Stimulated activated CD4-positive, alpha-beta T cell treated with anti-CD3 and anti-CD28 coated beads, Interleukin-1b, Interleukin-23, amount 100 ng/mL, for 24 hours (primary cell): Measurements from ENCODE around the gene PON3.

ENCODE experiments used
- DNase-seq, 4 experiments: peaks; one replicate each; pipeline ENCODE4 v3.0.0-alpha.2; 2020; ENCODE audit warnings: low read depth in 4 of 4, low spot score in 1 of 4

Gene PON3

DNA sequence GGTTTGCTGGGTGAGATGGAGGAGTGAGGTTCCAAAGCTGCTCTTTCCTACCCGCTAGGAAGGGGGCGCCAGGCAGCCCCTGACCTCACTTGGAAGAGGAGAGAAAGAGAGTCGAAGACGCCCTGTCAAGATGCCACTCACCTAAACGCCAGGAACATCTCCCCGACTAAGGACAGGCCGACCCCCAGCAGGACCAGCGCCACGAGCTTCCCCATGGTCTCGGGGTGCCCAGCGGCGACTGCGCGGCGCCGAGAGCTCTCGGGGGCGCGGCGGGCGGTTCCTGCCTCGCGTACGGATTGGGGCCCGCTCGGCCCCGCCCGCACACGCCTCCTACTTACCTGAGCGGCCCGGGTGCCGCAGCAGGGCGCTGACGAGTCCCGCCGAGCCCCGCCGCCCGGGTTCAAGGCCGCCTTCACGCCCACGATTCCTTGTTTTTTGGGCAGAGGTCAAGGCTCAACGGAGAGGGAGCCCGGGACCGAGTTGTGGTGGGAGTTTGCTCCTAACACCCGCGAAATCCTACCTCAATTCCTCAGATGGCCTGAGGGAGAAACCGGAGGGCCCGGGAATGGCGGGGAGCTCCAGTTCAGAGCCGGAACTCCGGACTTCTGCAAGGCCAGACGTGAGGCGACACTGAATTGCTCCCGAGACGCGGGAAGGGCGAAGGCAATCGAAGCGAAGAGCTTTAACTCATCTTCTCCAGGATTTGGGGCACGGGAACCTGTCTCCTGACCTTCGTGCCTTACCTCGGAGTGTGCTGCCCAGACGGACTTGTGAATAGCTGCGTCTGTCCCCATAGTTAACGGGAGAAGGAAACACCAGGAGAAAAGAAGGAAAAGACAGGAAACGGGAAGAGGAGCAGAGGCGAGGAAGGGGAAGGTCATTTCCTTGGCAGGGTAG, at the start of gene PON3:
Gene PON3 (minus strand): TSS at position 240 of the 897 bp plus-strand sequence. CDS start 25 bp downstream, at position 215.
- DNase-seq, result no peak

DNA sequence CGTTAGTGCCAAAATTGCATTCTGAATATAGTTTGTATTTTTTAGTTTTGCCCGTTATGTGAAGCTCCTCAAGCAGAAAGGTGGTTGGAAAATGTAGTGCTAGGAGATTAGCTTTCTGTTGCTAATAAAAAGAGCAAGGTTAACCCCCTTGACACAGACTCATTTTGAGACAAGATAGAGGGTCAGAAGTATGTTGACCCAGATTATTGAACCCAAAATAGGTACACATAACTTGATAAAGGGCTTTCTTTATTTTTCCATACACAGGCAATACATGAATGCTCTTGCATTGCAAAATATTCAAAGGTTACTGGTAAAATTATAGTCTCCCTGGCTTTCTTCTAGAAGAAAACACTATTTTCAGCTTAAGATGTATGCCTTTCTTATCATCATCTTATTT, 48.6 kb upstream of the PON3 start:
- no peak for DNase-seq

DNA sequence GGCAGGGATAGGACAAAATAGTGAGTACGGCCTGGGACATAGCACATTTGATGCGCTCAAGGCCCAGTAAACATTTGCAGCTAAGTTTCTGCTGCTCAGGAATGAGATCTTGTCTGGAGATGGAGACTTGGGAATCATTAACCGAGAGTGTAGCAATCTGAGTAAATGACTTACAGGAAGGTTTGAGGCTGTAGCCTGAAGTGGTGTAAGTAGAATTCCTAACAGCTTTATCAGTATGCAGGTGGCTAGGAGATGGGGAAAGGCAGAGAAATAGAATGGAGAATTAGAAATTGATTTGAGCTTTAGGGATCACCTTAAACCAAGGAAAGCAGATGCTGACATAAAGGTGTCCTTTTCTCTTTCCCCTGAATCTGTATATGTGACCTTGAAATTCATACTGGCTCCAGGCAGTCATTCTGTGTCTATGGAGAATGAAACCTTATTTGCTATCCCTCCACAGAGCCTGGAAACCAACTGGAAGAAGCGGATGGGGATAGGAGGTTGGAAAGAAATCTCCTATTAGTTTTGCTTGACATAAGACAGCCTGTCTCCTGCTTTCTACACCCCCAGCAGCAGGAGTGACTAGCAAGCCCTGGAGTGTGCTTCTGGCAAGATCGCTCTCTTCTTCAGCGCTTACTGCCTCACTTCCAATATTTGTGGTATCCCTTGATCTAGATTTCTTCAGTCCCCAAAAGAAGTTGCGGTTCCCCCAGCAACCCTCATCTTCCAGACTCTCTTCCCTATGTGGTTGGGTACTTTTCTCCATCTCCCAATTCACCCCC, 45.1 kb upstream of the PON3 start:
- no peak for DNase-seq

DNA sequence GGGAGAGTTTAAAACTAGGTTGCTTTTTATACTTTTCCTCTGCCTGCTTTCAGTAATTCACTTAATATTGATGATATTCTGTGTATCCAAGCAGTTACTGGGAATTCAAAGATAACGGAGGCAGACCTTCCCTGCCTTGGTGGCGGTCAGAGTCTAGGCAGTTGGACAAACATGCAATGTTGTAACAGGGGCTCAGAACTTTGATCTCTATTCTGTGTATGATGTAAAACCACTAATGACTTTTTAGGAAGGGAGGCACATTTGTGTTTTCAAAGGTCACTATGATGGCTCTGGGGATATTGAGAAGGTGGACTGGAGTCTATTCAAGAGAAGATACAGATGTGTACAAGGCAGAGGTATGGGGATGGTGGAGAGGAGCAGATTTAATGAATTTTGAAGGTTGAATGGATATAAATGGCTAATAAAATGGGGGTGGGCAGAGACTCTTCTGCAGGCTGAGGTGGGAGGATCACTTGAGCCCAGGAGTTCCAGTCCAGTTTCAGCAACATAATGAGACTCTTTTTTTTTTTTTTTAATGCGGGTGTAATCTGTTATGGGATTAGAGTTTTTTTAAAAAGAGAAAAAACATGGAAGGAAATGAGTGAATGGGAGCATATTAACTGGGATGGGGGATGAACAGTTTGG, 44.3 kb upstream of the PON3 start:
- DNase-seq, result no peak

DNA sequence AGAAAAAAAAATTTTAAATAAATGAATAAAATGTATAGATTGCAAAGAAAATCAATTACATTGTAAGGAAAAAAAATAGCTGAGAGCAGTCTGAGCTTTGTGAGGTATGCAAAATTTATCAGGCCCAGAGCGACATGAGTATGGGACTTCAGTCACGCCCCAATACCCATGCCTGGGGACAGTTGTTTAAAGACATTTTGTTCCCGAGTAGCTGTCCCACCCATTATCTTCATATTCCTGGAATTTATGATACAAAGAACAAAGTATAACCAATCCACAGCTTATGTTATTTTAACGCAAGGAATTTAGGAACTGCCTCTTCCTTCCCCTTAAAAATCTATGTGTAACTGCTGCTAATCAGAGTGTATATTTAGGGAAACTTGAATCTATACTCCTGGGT, 40.2 kb upstream of the PON3 start:
- DNase-seq, result no peak

DNA sequence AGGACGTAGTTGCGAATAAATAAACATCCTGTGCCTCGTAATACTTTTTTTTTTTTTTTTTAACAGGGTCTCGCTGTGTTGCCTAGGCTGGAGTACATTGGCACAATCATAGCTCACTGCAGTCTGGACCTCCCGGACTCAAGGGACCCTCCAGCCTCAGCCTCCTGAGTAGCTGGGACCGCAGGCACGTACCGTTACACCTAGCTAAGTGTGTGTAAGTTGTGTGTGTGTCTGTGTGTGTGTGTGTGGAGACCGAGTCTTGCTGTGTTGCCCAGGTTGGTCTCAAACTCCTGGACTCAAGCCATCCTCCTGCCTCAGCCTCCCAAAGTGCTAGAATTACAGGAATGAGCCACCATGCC, 39.2 kb upstream of the PON3 start:
- DNase-seq, result no peak

DNA sequence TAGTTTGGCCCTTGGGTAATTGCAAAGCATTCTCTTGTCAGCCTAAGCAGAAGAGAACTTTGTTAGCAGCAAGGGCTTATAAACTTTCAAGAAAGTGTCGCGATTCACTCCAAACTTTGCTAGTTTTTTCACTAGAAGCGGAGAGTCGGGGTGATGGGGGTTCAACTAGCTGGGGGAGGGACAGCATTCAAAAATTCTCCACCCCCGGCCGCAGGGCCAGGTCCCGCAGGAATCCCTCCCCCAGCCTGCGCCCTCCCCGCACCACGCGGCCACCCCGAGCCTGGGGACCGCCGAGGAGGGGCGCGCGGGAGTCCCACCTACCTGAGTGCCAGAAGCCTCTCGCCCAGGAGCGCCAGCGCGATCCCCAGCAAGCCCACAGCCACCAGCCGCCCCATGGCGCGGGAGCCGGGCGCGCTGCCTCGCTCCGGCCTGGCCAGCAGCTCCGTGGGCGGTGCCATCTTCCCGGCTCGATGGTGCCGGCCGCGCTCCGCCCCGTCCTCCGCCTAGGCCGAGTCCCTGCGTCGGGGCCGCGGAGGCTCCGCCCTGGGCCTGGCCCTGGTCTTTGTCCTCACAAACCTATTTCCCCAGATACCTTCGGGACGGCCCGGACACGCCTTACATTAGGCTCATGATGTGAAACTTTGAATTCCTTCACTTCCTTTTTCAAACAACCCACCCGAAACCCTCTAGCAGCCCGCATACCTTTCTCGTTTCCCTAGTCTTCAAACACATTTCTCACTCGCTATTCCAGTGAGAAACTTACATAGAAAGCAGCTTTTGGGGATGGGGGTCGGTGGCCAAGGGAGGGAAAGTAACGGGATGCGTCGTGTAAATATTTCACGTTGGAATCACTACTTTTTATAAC, 38.6 kb upstream of the PON3 start, which contains the start of gene PON2:
Gene PON2 (minus strand): TSS at position 472 of the 865 bp plus-strand sequence. CDS start 77 bp downstream, at position 395.
- peak in 2 of 4 experiments; percentile 4 to 31 for DNase-seq

DNA sequence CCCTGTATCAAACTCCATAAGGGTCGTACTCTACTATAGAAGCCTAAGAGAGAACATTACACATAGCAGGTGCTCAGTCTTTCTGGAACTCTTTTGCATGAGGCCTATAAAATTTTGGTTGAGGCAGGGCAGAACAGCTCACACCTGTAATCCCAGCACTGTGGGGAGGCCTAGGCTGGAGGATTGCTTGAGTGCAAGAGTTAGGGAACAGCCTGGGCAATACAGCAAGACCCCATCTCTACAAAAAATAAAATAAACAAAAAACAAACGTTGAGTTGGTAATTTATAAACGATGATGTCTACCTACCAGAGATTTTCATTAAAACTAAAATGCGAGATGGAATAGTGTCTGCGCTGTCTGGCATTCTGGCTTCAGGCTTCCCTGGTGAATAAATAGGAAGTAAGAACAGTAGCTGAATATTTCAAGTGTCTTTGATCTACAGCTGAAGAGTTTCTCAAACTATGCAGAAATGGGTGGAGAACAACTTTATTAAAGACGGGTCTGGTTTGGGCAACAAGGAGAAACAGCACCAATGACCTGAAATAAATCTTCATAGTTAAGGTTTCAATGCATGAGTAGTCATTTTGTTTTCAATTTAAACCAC, 37.9 kb upstream of the PON3 start:
- no peak for DNase-seq

DNA sequence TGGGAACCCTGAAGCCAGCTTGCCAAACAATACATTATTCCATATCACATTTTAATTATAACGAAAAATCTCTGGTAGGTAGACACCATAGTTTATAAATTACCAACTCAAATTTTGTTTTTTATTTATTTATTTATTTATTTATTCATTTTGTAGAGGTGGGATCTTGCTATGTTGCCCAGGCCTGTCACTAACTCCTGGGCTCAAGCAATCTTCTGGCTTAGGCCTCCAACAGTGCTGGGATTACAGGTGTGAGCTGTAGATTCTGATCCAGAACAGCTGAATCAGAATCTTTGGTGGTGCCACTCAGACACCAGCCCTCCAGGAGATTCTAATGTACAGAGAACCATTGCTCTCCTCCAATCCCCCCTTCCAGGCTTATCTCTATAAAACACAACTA, 37.0 kb upstream of the PON3 start:
- DNase-seq, result no peak

DNA sequence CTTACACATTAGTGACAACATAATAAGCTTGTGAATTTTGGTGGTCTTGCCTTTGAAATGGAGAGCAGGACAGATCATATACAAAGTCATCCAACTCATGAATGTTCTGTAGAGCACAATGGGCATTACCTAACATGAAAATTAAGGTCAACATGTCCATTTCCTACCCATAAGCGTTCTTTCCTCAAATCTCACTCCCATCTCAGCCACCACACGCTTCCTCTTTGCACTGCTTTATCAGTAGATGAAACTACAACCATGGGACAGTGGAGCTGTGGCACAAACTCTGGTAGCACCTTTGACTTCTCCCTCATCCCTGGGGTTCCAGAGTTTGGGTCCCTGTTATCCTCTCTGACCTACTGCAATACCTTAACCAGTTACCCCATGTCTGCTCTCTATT, 36.4 kb upstream of the PON3 start:
- no peak for DNase-seq

DNA sequence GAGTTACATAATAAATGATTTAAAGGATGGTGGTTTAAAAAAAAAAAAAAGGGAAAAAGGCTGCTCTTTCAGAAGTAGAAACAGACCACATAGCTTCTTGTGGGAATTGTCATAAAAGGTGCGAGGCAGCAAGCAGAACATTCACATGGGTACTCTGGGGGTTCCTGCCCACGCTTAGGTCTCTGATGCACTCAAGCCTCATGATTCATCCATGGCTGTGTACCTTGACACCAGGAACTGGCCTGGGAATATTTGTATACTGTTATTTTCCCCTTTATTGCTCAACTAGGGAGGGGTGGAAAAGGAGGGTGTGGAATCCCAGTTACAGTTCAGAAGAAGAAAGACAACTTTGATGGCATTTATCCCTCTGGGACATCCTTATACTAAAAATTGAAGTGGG, 34.7 kb upstream of the PON3 start:
- no peak for DNase-seq

DNA sequence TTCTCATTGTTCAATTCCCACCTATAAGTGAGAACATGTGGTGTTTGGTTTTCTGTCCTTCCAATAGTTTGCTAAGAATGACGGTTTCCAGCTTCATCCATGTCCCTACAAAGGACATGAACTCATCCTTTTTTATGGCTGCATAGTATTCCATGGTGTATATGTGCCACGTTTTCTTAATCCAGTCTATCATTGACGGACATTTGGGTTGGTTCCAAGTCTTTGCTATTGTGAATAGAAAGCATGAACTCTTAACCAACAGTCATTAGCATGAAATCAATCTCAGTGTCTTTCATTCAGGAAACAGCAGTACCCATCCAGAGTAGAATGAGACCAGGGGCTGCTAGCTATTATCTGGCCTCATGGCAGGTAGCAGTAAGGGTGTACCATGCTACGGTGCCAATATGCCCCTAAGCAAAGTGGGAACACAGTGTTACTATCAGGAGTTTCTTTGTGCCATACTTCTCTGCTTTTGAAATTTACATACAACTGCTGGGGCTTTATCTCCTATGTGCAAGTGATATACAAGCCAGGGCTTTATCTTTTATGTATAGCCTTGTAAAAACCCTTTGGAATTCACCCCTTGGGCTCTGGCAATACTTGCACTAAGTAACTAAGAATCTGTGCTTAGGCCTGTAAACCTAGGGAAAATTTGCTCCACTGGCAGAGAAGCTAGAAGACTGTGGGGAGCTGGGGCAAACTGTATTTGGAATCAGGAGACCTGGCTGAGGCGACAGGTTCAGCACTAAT, 33.2 kb upstream of the PON3 start:
- DNase-seq, result no peak

DNA sequence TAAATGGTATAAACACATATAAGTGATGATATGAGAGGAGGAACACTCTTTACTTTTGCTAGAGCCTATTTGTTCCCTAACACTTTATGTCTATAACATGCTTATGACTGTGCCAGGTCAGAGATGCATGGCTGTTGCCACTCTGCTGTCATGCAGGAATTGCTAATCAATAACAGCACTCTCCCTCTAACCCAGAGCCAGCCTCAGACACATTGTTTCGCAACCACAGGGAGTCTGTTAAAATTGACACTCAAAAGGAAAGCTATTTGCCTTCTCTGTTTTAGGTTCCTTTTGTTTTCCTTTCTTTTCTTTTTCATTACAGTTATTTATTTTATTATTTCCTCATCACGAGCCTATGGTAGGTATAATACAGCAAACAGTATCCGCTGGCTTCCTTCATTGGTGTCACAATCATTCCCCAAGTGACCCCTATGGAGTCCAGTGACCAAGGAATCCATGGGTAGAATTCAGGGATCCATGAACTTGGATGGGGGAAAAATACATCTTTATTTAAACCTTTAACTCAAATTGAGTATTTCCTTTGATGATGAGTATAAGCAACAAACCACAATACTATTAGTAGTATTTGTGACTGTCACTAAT, 31.8 kb upstream of the PON3 start:
- DNase-seq, result no peak

DNA sequence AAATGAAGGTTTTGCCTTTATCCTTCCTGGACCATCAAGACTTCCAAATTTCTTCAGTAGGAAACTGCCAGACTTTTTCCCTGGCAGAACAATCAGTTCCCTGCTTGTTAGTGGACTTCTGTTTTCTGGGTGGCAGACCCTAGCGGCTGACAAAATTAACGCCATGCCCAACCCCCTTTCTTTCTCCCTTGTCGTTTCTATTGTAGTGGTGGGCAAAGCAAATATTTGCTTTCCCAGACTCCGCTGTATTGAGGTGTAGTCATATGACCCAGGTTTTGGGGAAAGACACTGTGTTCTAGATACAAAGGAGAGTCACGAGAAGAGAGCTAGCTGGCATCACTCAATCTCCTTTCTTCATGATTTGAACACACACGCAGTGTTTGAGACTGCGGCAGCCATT, 31.0 kb upstream of the PON3 start:
- DNase-seq, result no peak

DNA sequence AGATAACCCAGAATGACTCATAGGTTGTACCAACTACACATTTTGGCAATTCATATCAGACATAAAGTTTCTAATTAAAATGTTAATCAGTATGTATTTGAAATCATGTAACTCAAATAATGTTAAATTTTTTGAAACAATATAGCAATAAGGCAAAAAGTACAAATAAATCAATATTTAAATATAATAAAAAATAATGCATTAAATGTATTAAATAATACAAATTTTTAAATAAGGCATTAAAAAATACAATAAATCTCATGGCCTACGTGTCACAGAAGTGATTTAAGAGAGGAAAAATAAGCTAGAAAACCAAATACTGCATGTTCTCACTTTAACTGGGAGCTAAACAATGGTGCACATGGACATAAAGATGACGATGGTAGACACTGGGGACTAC, 29.5 kb upstream of the PON3 start:
- no peak for DNase-seq

DNA sequence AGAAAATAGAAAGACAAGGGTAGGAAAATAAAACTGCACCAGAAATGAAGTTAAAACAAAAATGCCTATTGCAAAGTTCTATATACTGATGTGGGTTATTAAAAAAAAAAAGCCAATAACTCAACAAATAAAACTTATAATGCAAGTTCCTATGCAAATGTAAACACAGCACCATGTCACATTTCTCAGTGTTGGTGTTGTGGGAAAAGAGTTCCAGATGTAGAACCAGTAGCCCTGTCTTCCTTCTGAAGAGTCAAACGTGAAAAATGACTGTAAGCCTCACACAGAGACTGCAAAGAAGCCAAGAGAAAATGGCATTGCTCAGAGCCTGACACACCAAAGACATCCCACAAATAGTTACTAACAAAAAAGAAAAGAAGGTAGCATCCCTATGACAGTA, 28.5 kb upstream of the PON3 start:
- DNase-seq, result no peak

DNA sequence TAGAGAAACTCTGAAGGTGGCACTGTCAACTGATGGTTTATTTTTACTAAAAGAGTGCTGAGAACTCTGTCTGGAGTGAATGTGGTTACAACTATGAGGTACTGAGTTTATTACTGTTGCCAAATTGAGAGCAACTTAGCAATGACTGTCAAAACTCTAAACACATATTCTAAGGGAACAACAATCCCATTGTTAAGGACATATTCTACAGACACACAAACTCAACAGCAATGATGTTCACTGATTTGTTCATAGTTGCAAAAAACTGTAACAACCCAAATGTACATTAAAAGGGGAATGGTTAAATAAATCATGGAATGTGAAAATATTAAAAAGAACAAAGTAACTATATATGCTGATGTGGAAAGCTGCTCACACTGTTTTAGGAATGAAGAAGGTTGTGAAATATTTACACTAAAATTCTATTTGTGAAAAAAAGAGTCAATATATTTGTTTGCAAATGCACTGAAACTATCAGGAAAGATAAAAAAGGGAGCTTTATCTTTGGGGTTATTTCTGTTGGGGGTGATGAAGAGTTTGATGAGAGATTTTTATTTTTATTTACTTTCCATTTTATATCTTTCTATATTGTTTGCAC, 25.8 kb upstream of the PON3 start:
- no peak for DNase-seq

DNA sequence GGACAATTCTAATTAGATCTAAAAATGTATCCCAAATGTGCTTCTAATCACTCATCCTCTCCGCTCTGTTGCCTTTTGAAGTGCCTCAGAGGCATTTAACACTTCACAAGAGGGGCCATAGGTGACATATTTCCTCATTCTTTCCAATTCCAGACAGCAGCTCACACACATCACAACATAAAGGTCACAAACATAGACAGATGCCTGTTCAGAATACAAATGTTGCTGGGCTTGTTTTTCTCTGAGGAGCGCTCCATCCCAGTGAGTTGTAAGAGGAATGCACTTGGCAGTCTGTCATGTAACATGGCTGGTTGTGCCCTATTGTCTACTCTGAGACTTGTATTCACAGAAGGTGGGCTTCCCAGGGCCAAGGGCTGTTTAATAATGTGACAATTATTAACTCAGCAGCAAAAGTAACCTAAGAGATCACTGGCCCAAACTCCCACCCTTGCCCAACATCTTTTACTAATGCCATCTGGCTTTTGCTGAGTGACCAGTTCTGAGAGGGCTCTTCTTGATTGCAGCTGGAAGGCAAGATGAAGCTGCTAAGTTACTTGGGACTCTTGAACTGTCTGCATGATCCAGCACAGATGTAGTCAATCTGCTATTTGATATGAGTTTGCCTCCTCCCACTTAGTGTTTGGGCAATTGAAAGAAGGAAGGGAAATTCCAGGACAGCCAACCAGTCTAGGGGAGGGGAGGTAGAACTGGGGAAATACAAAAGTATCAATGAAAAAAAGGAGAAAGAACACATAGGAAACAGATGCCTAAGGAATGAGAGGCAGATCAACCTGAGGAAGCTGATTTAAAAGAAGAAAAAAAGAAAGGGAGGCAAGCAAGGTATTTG, 25.0 kb upstream of the PON3 start:
- no peak for DNase-seq
